ENCODE measurements around the gene UBE2J2.

GRCh38 chr1:1306661-1307260 lies 33.1 kb upstream of the UBE2J2 start:
- TF ChIP-seq EZH2 (IDR thresholded peaks at IDR 0.05; ENCODE audit: low read length, unreplicated experiment) = no peak
- TF ChIP-seq, protein P1, sequence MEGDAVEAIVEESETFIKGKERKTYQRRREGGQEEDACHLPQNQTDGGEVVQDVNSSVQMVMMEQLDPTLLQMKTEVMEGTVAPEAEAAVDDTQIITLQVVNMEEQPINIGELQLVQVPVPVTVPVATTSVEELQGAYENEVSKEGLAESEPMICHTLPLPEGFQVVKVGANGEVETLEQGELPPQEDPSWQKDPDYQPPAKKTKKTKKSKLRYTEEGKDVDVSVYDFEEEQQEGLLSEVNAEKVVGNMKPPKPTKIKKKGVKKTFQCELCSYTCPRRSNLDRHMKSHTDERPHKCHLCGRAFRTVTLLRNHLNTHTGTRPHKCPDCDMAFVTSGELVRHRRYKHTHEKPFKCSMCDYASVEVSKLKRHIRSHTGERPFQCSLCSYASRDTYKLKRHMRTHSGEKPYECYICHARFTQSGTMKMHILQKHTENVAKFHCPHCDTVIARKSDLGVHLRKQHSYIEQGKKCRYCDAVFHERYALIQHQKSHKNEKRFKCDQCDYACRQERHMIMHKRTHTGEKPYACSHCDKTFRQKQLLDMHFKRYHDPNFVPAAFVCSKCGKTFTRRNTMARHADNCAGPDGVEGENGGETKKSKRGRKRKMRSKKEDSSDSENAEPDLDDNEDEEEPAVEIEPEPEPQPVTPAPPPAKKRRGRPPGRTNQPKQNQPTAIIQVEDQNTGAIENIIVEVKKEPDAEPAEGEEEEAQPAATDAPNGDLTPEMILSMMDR (conservative IDR thresholded peaks at IDR 0.05; ENCODE audit: low read depth, low read length) = no peak
- no peak for TF ChIP-seq EZH2phosphoT487 (IDR thresholded peaks at IDR 0.05; ENCODE audit: borderline replicate concordance, low read length)

Measured in PC-3 (cell line).